ENCODE data around the gene ANXA11. TPM values are rescaled to one million over a fixed set of nuclear protein-coding genes. Genes with fewer than 3 reads are reported as not detected.

Gene ANXA11
- total RNA-seq, 1 experiment from 2014 or later: 434 TPM

DNA sequence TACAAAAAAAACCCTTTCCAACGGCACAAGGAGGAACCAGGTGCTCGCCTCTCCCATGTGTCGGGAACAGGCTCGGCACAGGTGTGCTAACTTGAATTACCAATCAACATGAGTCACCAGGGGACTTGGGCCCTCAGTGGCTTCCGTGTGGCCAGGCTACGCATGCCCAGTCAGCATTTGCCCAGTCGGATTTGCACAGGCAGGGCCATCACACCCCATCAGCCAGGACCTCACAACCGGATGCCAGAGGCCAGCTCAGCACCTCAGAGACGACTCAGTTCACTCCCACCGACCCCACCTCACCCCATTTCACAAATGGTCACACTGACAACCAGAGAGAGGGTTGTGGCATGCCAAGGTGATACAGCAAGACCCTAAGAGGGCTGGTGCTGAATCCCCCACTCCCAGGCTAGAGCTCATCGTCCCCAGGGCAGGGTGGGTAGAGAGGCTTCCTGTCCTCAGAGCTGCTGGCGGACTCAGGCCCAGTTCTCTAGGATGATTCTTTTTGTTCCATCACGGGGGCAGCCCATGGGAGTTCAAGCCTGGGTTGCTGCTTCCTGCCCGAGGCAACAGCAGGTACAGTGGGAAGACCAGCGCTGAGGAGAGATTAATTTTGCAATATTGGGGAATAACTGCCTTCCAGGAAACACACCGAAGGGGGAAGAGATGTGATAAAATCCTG lies 13.6 kb downstream of the ANXA11 start:
- Histone ChIP-seq H3K9me3 (ENCODE audit: low read length) (no peaks in the 10 kb centered on the region), H3K27ac (ENCODE audit: low read length) (peak overlapping the region; percentile 0; the same call in 1 of the 2 replicates), H3K9ac (ENCODE audit: low read length) (no peak overlapping the region), H3K4me3 (ENCODE audit: low read length) (no peak overlapping the region), H3K36me3 (ENCODE audit: low read depth, low read length) (peaks cover 45% of the 10 kb centered on the region), H3K4me2 (ENCODE audit: low read length) (no peak overlapping the region), H3K9me2 (replicated peaks; ENCODE audit: low read length) (no peaks in the 10 kb centered on the region), H3K27me3 (ENCODE audit: low read length) (no peaks in the 10 kb centered on the region), H3K79me2 (ENCODE audit: low read length) (peaks cover 98% of the 10 kb centered on the region), H4K20me1 (ENCODE audit: low read length) (peaks cover 81% of the 10 kb centered on the region), H3F3A (ENCODE audit: low read length, unreplicated experiment) (peaks cover 4% of the 10 kb centered on the region), H3K4me1 (ENCODE audit: insufficient read depth, low read length) (peaks cover 40% of the 10 kb centered on the region), H2AFZ (ENCODE audit: low read length) (no peak overlapping the region)
- ChIA-PET POLR2A (ENCODE audit: unreplicated experiment) (no interaction called here), CTCF (no interaction called here)
- BruUV-seq (replicated peaks): no TSS peak
- DNase-seq: peak; percentile 80
- TF ChIP-seq EZH2phosphoT487 (IDR thresholded peaks at IDR 0.05; ENCODE audit: borderline replicate concordance, low read length): no peak
- TF ChIP-seq, protein P1, sequence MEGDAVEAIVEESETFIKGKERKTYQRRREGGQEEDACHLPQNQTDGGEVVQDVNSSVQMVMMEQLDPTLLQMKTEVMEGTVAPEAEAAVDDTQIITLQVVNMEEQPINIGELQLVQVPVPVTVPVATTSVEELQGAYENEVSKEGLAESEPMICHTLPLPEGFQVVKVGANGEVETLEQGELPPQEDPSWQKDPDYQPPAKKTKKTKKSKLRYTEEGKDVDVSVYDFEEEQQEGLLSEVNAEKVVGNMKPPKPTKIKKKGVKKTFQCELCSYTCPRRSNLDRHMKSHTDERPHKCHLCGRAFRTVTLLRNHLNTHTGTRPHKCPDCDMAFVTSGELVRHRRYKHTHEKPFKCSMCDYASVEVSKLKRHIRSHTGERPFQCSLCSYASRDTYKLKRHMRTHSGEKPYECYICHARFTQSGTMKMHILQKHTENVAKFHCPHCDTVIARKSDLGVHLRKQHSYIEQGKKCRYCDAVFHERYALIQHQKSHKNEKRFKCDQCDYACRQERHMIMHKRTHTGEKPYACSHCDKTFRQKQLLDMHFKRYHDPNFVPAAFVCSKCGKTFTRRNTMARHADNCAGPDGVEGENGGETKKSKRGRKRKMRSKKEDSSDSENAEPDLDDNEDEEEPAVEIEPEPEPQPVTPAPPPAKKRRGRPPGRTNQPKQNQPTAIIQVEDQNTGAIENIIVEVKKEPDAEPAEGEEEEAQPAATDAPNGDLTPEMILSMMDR (conservative IDR thresholded peaks at IDR 0.05; ENCODE audit: low read depth, low read length): no peak
- TF ChIP-seq EZH2 (IDR thresholded peaks at IDR 0.05; ENCODE audit: low read length, unreplicated experiment): no peak
- intact Hi-C loops (cut with micrococcal nuclease): loop anchor here (10.0 kb wide), 1 partner anchor 1737 kb away; no protein-coding TSS in a partner anchor
- ATAC-seq: no peak

DNA sequence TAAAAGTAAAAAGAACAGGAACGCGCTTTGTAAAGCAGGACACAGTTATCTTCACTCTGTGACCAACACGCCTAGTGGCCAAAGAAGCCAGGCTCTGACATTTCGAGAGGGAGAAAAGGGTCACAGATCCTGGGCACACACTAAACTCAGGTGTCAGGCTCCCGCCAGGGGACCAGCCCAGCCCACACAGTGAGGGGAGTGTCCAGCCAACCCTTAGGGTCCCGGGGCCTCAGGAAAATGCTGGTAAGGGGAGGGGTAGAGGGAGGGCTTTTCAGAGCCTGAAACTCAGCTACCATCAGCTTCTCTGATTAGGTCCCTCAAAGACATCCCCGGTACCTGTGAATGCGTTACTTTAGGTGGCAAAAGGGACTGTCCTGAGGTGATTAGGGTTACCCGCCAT lies 16.6 kb downstream of the ANXA11 start:
- Histone ChIP-seq H3K9me2 (replicated peaks; ENCODE audit: low read length) (no peaks in the 10 kb centered on the region), H3K36me3 (ENCODE audit: low read depth, low read length) (peaks cover 48% of the 10 kb centered on the region), H3K4me1 (ENCODE audit: insufficient read depth, low read length) (peaks cover 12% of the 10 kb centered on the region), H4K20me1 (ENCODE audit: low read length) (peaks cover 86% of the 10 kb centered on the region), H3F3A (ENCODE audit: low read length, unreplicated experiment) (no peaks in the 10 kb centered on the region), H3K4me3 (ENCODE audit: low read length) (no peak overlapping the region), H3K9ac (ENCODE audit: low read length) (no peak overlapping the region), H2AFZ (ENCODE audit: low read length) (no peak overlapping the region), H3K4me2 (ENCODE audit: low read length) (no peak overlapping the region), H3K27ac (ENCODE audit: low read length) (no peak overlapping the region), H3K27me3 (ENCODE audit: low read length) (no peaks in the 10 kb centered on the region), H3K9me3 (ENCODE audit: low read length) (no peaks in the 10 kb centered on the region), H3K79me2 (ENCODE audit: low read length) (peaks cover 99% of the 10 kb centered on the region)
- intact Hi-C loops (cut with micrococcal nuclease): no loop called here
- TF ChIP-seq EZH2phosphoT487 (IDR thresholded peaks at IDR 0.05; ENCODE audit: borderline replicate concordance, low read length): no peak
- no peak for TF ChIP-seq EZH2 (IDR thresholded peaks at IDR 0.05; ENCODE audit: low read length, unreplicated experiment)
- TF ChIP-seq, protein P1 (conservative IDR thresholded peaks at IDR 0.05; ENCODE audit: low read depth, low read length): no peak
- CTCF ChIA-PET: no interaction called here
- no TSS peak for BruUV-seq (replicated peaks)
- DNase-seq (no peak), ATAC-seq (no peak)
- POLR2A ChIA-PET (ENCODE audit: unreplicated experiment): no interaction called here

All from PC-3 (cell line).